Activated CD8-positive, alpha-beta T cell treated with anti-CD3 and anti-CD28 coated beads for 36 hours (primary cell): ENCODE measurements around the gene ASH1L. TPM values are rescaled to one million over a fixed set of nuclear protein-coding genes. Genes with fewer than 3 reads are reported as not detected.
"Not testable (repeated sequence)": the region's sequence is repeated elsewhere in the genome, so short reads cannot be mapped to it uniquely, and the experiment has no call there.

Experiments
- ATAC-seq: fragments of 200-7000 bp; cut with Tn5 transposase; one replicate; pipeline ENCODE4 v1.10.0; 2021; ENCODE audit warnings: mild to moderate bottlenecking, moderate library complexity
- CTCF ChIA-PET: fragments of 350-600 bp; sonication (Branson Sonifier 250); formaldehyde crosslinking; loops from one replicate; lab custom pipeline; 2021; ENCODE audit warnings: antibody characterized with exemption; lab: Charles Lee
- POLR2A ChIA-PET: fragments of 350-600 bp; sonication (Branson Sonifier 250); formaldehyde crosslinking; loops from one replicate; lab custom pipeline; 2021; ENCODE audit warnings: antibody characterized with exemption; lab: Charles Lee
- DNase-seq: peaks from one replicate; pipeline ENCODE4 v3.0.0-alpha.2; 2020
- H3K27ac Mint-ChIP-seq: one replicate; pipeline ENCODE4 v1.8.0; 2021; ENCODE audit warnings: mild to moderate bottlenecking, mixed read lengths
- H3K27me3 Mint-ChIP-seq: one replicate; pipeline ENCODE4 v1.8.0; 2021; ENCODE audit warnings: mixed read lengths
- H3K36me3 Mint-ChIP-seq: one replicate; pipeline ENCODE4 v1.8.0; 2021; ENCODE audit warnings: low read depth, mixed read lengths
- H3K4me1 Mint-ChIP-seq: one replicate; pipeline ENCODE4 v1.8.0; 2021; ENCODE audit warnings: low read depth, mixed read lengths
- H3K4me3 Mint-ChIP-seq: one replicate; pipeline ENCODE4 v1.8.0; 2021; ENCODE audit warnings: mild to moderate bottlenecking, moderate library complexity, mixed read lengths
- H3K9me3 Mint-ChIP-seq: one replicate; pipeline ENCODE4 v1.8.0; 2021; ENCODE audit warnings: mixed read lengths
- CTCF ChIP-seq: fragments of 200-600 bp; IDR thresholded peaks from one replicate; pipeline ENCODE4 v1.8.0; 2022; ENCODE audit warnings: antibody characterized with exemption, mild to moderate bottlenecking
- intact Hi-C: fragments of 100-400 bp; cut with micrococcal nuclease; formaldehyde crosslinking; loops from one replicate; pipeline ENCODE4 v1.10.0; 2022
- total RNA-seq, 2 experiments: library from RNA; stranded (reverse); gene quantifications; one replicate each; pipeline ENCODE4 v1.2.3, GENCODE V29; 2021

The ASH1L gene
- total RNA-seq = 10 to 100 TPM; 30.3 to 31.6 TPM

- peaks cover 32% of the 10 kb centered on the region for H3K4me1 Mint-ChIP-seq
- H3K4me3 Mint-ChIP-seq = peak within 1 kb of the TSS; percentile 99
- CTCF ChIA-PET = no interaction called here
- POLR2A ChIA-PET = interaction anchor here (0.8 to 2.3 kb wide), 12 partner anchors 9 to 480 kb away, joined by 3 to 10 read pairs (median 3); partner anchors contain the start of gene ENTREP3
- DNase-seq (peak; percentile 93), ATAC-seq (peak; percentile 84)
- intact Hi-C loops = no loop called here
- peak within 1 kb of the TSS; percentile 98 for H3K27ac Mint-ChIP-seq
- H3K36me3 Mint-ChIP-seq = peaks cover 32% of the 10 kb centered on the region
- no peaks in the 10 kb centered on the region for H3K9me3 Mint-ChIP-seq
- TF ChIP-seq CTCF = no peak
- no peaks in the 10 kb centered on the region for H3K27me3 Mint-ChIP-seq
These were observed at the start of gene ASH1L for GRCh38 chr1:155562581-155563376. ASH1L (minus strand) TSS chr1:155562803; CDS start chr1:155521519, 41,284 bp downstream.

- DNase-seq, H3K9me3 Mint-ChIP-seq, H3K27ac Mint-ChIP-seq, POLR2A ChIA-PET, intact Hi-C loops, H3K27me3 Mint-ChIP-seq: not testable (repeated sequence)
- peaks cover 16% of the 10 kb centered on the region for H3K36me3 Mint-ChIP-seq
- peak overlapping the region; percentile 88 for H3K4me3 Mint-ChIP-seq
- peaks cover 10% of the 10 kb centered on the region for H3K4me1 Mint-ChIP-seq
- ATAC-seq = peak; percentile 17
- CTCF ChIA-PET = interaction anchor here (1.0 to 3.6 kb wide), 2 partner anchors 292 to 360 kb away, joined by 3 to 15 read pairs; no protein-coding TSS in a partner anchor
These were observed 47.6 kb upstream of the ASH1L start for GRCh38 chr1:155610257-155610647.

- Mint-ChIP-seq H3K9me3 (no peaks in the 10 kb centered on the region), H3K36me3 (peaks cover 15% of the 10 kb centered on the region), H3K4me3 (peak within 1 kb of the TSS; percentile 88), H3K27me3 (no peaks in the 10 kb centered on the region), H3K27ac (peak within 1 kb of the TSS; percentile 94), H3K4me1 (peaks cover 10% of the 10 kb centered on the region)
- no peak for TF ChIP-seq CTCF
- intact Hi-C loops = no loop called here
- peak; percentile 96 for ATAC-seq
- CTCF ChIA-PET = interaction anchor here (0.6 to 3.6 kb wide), 4 partner anchors 11 to 402 kb away, joined by 3 to 15 read pairs (median 4); partner anchors contain the start of gene THBS3
- POLR2A ChIA-PET = interaction anchor here (1.1 to 1.3 kb wide), 2 partner anchors 81 to 288 kb away, joined by 4 to 5 read pairs; no protein-coding TSS in a partner anchor
- peak; percentile 100 for DNase-seq
These were observed 47.1 kb upstream of the ASH1L start, which contains the start of gene MSTO1 for GRCh38 chr1:155609515-155610256. MSTO1 (plus strand) TSS chr1:155610218; CDS start chr1:155610249, 31 bp downstream.

- ATAC-seq = no peak
- peak overlapping the region; percentile 49 for H3K4me3 Mint-ChIP-seq
- POLR2A ChIA-PET = interaction anchor here (1.1 to 1.3 kb wide), 2 partner anchors 81 to 287 kb away, joined by 4 to 5 read pairs; no protein-coding TSS in a partner anchor
These were observed 46.3 kb upstream of the ASH1L start for GRCh38 chr1:155608888-155609225.

More at GRCh38 chr1:155608888-155609225, 46.3 kb upstream of the ASH1L start:
- no peak for TF ChIP-seq CTCF
- H3K27me3 Mint-ChIP-seq = no peaks in the 10 kb centered on the region
- intact Hi-C loops = no loop called here
- H3K36me3 Mint-ChIP-seq = peaks cover 14% of the 10 kb centered on the region
- H3K27ac Mint-ChIP-seq = peak overlapping the region; percentile 8
- CTCF ChIA-PET = interaction anchor here (3.6 kb wide), 1 partner anchor 358 kb away, joined by 15 read pairs; no protein-coding TSS in a partner anchor
- no peaks in the 10 kb centered on the region for H3K9me3 Mint-ChIP-seq
- peaks cover 10% of the 10 kb centered on the region for H3K4me1 Mint-ChIP-seq
- no peak for DNase-seq
